ENCODE results near the gene EXT2. TPM values are rescaled to one million over a fixed set of nuclear protein-coding genes. Genes with fewer than 3 reads are reported as not detected.

Gene EXT2
- total RNA-seq, 1 experiment from 2014 or later = 39.1 TPM

DNA sequence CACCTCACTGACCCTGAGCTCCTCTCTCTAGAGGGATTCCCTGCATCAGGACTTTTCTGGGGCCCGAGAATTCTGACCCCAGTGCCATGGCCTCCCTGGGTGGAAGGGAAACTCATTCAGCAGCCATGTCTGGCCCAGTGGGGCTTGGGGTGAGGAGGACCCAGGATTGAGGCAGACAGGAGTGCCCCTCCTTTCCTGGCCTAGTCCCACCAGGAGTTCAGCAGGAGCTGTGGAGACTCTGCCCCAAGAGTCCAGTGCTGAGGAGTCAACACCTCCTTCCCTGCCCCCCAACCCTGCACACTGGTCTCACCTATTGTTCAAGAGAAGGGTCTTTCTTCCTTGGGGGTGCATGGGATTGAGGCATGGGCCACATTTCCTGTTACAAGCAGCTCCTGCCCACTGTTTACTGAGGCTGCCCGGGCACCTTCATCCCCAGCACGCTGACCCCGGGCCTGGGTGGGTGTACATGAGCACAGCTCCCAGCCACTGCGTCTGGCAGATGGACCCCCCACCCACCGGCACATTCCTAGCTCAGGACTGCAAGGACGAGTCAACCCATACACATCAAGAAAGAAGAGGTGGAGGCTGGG lies 180.6 kb downstream of the EXT2 start:
- ATAC-seq = no peak
- ChIA-PET CTCF (no interaction called here), POLR2A (no interaction called here)
- Mint-ChIP-seq H3K27me3 (ENCODE audit: low read depth) (no peaks in the 10 kb centered on the region), H3K36me3 (no peaks in the 10 kb centered on the region), H3K9me3 (0 out of 2 replicates have a peak, but pooled peaks cover 3% of the 10 kb centered on the region), H3K4me1 (no peaks in the 10 kb centered on the region), H3K27ac (no peak overlapping the region; the same call in 1 of the 2 replicates), H3K4me3 (no peak overlapping the region)
- no peak for DNase-seq (ENCODE audit: low spot score)
- no peak for TF ChIP-seq IRF2 (CRISPR knock-in tag; IDR thresholded peaks at IDR 0.05; ENCODE audit: borderline replicate concordance, low read depth)
- TF ChIP-seq ATF1 (CRISPR knock-in tag; IDR thresholded peaks at IDR 0.05) = no peak
- TF ChIP-seq ZNF416 (CRISPR knock-in tag; IDR thresholded peaks at IDR 0.05) = no peak
- TF ChIP-seq, protein P1, sequence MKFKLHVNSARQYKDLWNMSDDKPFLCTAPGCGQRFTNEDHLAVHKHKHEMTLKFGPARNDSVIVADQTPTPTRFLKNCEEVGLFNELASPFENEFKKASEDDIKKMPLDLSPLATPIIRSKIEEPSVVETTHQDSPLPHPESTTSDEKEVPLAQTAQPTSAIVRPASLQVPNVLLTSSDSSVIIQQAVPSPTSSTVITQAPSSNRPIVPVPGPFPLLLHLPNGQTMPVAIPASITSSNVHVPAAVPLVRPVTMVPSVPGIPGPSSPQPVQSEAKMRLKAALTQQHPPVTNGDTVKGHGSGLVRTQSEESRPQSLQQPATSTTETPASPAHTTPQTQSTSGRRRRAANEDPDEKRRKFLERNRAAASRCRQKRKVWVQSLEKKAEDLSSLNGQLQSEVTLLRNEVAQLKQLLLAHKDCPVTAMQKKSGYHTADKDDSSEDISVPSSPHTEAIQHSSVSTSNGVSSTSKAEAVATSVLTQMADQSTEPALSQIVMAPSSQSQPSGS (CRISPR knock-in tag; IDR thresholded peaks at IDR 0.05; ENCODE audit: borderline replicate concordance, low read depth) = no peak
- TF ChIP-seq MYBL2 (CRISPR knock-in tag; IDR thresholded peaks at IDR 0.05) = no peak
- TF ChIP-seq, protein P2, sequence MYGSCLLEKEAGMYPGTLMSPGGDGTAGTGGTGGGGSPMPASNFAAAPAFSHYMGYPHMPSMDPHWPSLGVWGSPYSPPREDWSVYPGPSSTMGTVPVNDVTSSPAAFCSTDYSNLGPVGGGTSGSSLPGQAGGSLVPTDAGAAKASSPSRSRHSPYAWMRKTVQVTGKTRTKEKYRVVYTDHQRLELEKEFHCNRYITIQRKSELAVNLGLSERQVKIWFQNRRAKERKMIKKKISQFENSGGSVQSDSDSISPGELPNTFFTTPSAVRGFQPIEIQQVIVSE (CRISPR knock-in tag; IDR thresholded peaks at IDR 0.05; ENCODE audit: borderline replicate concordance) = no peak
- TF ChIP-seq ZNF121 (CRISPR knock-in tag; IDR thresholded peaks at IDR 0.05) = no peak
- TF ChIP-seq ESRRA (CRISPR knock-in tag; IDR thresholded peaks at IDR 0.05; ENCODE audit: borderline replicate concordance) = no peak
- TF ChIP-seq TEAD1 (CRISPR knock-in tag; IDR thresholded peaks at IDR 0.05) = no peak
- TF ChIP-seq, protein P3, sequence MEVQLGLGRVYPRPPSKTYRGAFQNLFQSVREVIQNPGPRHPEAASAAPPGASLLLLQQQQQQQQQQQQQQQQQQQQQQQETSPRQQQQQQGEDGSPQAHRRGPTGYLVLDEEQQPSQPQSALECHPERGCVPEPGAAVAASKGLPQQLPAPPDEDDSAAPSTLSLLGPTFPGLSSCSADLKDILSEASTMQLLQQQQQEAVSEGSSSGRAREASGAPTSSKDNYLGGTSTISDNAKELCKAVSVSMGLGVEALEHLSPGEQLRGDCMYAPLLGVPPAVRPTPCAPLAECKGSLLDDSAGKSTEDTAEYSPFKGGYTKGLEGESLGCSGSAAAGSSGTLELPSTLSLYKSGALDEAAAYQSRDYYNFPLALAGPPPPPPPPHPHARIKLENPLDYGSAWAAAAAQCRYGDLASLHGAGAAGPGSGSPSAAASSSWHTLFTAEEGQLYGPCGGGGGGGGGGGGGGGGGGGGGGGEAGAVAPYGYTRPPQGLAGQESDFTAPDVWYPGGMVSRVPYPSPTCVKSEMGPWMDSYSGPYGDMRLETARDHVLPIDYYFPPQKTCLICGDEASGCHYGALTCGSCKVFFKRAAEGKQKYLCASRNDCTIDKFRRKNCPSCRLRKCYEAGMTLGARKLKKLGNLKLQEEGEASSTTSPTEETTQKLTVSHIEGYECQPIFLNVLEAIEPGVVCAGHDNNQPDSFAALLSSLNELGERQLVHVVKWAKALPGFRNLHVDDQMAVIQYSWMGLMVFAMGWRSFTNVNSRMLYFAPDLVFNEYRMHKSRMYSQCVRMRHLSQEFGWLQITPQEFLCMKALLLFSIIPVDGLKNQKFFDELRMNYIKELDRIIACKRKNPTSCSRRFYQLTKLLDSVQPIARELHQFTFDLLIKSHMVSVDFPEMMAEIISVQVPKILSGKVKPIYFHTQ (CRISPR knock-in tag; IDR thresholded peaks at IDR 0.05) = no peak
- no peak for TF ChIP-seq ZMAT4 (CRISPR knock-in tag; IDR thresholded peaks at IDR 0.05)
- TF ChIP-seq, protein P4, sequence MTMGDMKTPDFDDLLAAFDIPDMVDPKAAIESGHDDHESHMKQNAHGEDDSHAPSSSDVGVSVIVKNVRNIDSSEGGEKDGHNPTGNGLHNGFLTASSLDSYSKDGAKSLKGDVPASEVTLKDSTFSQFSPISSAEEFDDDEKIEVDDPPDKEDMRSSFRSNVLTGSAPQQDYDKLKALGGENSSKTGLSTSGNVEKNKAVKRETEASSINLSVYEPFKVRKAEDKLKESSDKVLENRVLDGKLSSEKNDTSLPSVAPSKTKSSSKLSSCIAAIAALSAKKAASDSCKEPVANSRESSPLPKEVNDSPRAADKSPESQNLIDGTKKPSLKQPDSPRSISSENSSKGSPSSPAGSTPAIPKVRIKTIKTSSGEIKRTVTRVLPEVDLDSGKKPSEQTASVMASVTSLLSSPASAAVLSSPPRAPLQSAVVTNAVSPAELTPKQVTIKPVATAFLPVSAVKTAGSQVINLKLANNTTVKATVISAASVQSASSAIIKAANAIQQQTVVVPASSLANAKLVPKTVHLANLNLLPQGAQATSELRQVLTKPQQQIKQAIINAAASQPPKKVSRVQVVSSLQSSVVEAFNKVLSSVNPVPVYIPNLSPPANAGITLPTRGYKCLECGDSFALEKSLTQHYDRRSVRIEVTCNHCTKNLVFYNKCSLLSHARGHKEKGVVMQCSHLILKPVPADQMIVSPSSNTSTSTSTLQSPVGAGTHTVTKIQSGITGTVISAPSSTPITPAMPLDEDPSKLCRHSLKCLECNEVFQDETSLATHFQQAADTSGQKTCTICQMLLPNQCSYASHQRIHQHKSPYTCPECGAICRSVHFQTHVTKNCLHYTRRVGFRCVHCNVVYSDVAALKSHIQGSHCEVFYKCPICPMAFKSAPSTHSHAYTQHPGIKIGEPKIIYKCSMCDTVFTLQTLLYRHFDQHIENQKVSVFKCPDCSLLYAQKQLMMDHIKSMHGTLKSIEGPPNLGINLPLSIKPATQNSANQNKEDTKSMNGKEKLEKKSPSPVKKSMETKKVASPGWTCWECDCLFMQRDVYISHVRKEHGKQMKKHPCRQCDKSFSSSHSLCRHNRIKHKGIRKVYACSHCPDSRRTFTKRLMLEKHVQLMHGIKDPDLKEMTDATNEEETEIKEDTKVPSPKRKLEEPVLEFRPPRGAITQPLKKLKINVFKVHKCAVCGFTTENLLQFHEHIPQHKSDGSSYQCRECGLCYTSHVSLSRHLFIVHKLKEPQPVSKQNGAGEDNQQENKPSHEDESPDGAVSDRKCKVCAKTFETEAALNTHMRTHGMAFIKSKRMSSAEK (CRISPR knock-in tag; IDR thresholded peaks at IDR 0.05; ENCODE audit: borderline replicate concordance) = no peak
- no peak for TF ChIP-seq ATF3 (CRISPR knock-in tag; conservative IDR thresholded peaks at IDR 0.05)
- no peak for TF ChIP-seq TCF7 (CRISPR knock-in tag; IDR thresholded peaks at IDR 0.05; ENCODE audit: low read depth)
- no peak for TF ChIP-seq ZNF138 (CRISPR knock-in tag; conservative IDR thresholded peaks at IDR 0.05)
- no peak for TF ChIP-seq CTCF (IDR thresholded peaks at IDR 0.05)
- no peak for TF ChIP-seq KAT7 (CRISPR knock-in tag; IDR thresholded peaks at IDR 0.05; ENCODE audit: borderline replicate concordance)
- TF ChIP-seq TP53 (CRISPR knock-in tag; IDR thresholded peaks at IDR 0.05) = no peak
- no peak for TF ChIP-seq ZNF423 (CRISPR knock-in tag; IDR thresholded peaks at IDR 0.05)
- TF ChIP-seq, protein P5, sequence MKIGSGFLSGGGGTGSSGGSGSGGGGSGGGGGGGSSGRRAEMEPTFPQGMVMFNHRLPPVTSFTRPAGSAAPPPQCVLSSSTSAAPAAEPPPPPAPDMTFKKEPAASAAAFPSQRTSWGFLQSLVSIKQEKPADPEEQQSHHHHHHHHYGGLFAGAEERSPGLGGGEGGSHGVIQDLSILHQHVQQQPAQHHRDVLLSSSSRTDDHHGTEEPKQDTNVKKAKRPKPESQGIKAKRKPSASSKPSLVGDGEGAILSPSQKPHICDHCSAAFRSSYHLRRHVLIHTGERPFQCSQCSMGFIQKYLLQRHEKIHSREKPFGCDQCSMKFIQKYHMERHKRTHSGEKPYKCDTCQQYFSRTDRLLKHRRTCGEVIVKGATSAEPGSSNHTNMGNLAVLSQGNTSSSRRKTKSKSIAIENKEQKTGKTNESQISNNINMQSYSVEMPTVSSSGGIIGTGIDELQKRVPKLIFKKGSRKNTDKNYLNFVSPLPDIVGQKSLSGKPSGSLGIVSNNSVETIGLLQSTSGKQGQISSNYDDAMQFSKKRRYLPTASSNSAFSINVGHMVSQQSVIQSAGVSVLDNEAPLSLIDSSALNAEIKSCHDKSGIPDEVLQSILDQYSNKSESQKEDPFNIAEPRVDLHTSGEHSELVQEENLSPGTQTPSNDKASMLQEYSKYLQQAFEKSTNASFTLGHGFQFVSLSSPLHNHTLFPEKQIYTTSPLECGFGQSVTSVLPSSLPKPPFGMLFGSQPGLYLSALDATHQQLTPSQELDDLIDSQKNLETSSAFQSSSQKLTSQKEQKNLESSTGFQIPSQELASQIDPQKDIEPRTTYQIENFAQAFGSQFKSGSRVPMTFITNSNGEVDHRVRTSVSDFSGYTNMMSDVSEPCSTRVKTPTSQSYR (CRISPR knock-in tag; IDR thresholded peaks at IDR 0.05) = no peak

Measured in WTC11 (cell line).